Measurements from ENCODE around the gene PHKA2. TPM values are rescaled to one million over a fixed set of nuclear protein-coding genes. Genes with fewer than 3 reads are reported as not detected.

The PHKA2 gene
- total RNA-seq, 1 donor from 2014 or later: 72.2 TPM

DNA sequence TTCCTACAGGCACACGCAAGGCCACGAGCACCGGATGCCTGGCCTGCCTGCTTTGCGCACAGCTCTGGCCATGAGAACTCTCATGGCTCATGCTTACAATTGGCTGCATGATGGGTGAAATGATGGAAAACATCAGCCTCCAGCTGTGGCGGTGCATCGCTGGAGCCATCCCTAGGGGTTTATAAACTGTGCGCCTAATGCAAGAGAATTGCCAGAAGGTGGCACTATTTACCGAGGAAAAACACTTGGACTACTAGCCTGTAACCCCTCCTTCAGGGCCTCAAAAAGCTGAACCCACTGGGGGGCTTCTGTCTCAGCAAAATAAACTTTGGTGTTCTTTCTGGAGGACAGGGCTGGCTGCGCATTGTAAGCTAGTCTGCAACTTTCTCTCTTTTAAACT is 51.9 kb downstream of the PHKA2 start:
- H3K36me3 Mint-ChIP-seq: peaks cover 13% of the 10 kb centered on the region
- no peaks in the 10 kb centered on the region for H3K27me3 Mint-ChIP-seq (ENCODE audit: low read depth)
- no peak for DNase-seq (ENCODE audit: low spot score in 2 of 2, unreplicated experiment in 2 of 2)
- H3K27ac Mint-ChIP-seq: no peak overlapping the region
- peaks cover 11% of the 10 kb centered on the region for H3K9me3 Mint-ChIP-seq
- H3K4me3 Mint-ChIP-seq: no peak overlapping the region
- TF ChIP-seq, protein P1, sequence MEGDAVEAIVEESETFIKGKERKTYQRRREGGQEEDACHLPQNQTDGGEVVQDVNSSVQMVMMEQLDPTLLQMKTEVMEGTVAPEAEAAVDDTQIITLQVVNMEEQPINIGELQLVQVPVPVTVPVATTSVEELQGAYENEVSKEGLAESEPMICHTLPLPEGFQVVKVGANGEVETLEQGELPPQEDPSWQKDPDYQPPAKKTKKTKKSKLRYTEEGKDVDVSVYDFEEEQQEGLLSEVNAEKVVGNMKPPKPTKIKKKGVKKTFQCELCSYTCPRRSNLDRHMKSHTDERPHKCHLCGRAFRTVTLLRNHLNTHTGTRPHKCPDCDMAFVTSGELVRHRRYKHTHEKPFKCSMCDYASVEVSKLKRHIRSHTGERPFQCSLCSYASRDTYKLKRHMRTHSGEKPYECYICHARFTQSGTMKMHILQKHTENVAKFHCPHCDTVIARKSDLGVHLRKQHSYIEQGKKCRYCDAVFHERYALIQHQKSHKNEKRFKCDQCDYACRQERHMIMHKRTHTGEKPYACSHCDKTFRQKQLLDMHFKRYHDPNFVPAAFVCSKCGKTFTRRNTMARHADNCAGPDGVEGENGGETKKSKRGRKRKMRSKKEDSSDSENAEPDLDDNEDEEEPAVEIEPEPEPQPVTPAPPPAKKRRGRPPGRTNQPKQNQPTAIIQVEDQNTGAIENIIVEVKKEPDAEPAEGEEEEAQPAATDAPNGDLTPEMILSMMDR (IDR thresholded peaks at IDR 0.05; ENCODE audit: unreplicated experiment): no peak
- no peaks in the 10 kb centered on the region for H3K4me1 Mint-ChIP-seq

DNA sequence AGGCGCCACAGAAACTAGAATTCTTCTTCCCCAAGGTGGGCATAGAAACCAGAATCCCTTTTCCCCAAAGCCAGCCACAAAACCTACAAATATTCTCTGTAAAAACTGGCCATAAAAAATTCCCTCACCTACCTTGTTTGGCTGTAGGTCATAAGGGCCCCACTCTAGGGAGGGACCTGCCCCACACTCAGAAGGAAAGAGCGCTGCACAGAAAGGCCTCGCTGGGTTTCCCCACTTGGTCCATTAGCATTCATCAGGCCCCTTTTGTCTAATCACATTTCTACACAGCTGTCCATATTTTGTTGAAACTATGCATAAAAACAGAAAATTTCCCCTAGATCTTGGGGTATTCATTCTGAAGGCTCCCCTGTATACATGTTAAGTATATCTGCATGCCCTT is 54.1 kb downstream of the PHKA2 start:
- Mint-ChIP-seq H3K36me3 (peaks cover 11% of the 10 kb centered on the region), H3K4me3 (no peak overlapping the region), H3K4me1 (no peaks in the 10 kb centered on the region), H3K9me3 (peaks cover 11% of the 10 kb centered on the region), H3K27me3 (ENCODE audit: low read depth) (no peaks in the 10 kb centered on the region), H3K27ac (no peak overlapping the region)
- DNase-seq (ENCODE audit: low spot score in 2 of 2, unreplicated experiment in 2 of 2): no peak
- TF ChIP-seq, protein P1 (IDR thresholded peaks at IDR 0.05; ENCODE audit: unreplicated experiment): no peak

DNA sequence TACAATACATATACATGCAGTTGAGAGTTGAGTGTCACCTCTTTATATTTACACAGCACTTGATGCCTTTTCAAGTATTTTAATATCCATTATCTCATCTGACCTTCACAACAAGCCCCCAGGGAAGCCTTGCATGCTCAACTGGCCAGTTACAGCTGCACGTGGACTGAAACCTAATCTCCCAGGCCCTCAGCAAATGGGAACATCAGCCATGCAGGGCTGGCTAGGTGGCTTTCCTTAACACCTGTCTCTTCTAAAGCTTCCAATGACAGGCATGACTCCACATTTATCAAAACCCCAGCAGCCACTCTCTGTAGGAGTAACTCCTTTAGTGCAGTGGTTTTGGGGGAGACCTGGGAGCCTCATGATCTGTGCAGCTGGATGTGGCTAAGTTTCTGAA is 56.4 kb downstream of the PHKA2 start:
- DNase-seq (ENCODE audit: low spot score in 2 of 2, unreplicated experiment in 2 of 2): no peak
- no peak overlapping the region for H3K27ac Mint-ChIP-seq
- H3K27me3 Mint-ChIP-seq (ENCODE audit: low read depth): no peaks in the 10 kb centered on the region
- TF ChIP-seq, protein P1 (IDR thresholded peaks at IDR 0.05; ENCODE audit: unreplicated experiment): no peak
- H3K4me3 Mint-ChIP-seq: no peak overlapping the region
- H3K9me3 Mint-ChIP-seq: peaks cover 11% of the 10 kb centered on the region
- peaks cover 13% of the 10 kb centered on the region for H3K36me3 Mint-ChIP-seq
- H3K4me1 Mint-ChIP-seq: no peaks in the 10 kb centered on the region

DNA sequence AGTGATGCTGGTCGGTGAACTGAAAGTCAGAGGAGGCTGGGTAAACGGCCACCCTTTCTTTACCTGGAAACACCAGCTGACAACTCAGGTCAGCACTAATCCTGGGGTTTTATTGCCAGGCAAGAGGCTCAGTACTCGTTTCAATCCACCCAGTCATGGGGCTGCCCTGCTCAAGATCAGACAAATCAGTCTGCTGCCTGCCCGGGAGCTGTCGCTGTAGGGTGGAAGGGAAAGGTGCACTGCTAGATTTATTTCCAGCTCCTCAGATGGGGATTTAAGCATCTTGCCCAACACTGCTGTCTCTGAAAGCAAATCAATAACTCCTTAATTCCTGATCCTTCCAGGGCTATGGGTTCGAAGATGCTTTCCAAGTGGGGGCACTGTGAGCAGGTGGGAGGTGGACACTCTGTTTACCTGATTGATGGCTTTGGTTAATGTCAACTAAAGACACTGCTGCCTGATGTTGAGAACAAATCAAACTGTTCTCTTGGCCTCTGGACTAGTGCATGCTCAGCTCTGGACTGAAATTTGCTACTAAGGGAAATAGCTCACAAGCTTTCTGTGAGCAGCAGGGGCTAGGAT is 59.3 kb downstream of the PHKA2 start:
- TF ChIP-seq, protein P1 (IDR thresholded peaks at IDR 0.05; ENCODE audit: unreplicated experiment): no peak
- H3K9me3 Mint-ChIP-seq: peaks cover 18% of the 10 kb centered on the region
- H3K27me3 Mint-ChIP-seq (ENCODE audit: low read depth): no peaks in the 10 kb centered on the region
- no peaks in the 10 kb centered on the region for H3K4me1 Mint-ChIP-seq
- DNase-seq (ENCODE audit: low spot score in 2 of 2, unreplicated experiment in 2 of 2): no peak
- H3K27ac Mint-ChIP-seq: no peak overlapping the region
- peaks cover 21% of the 10 kb centered on the region for H3K36me3 Mint-ChIP-seq
- H3K4me3 Mint-ChIP-seq: no peak overlapping the region

DNA sequence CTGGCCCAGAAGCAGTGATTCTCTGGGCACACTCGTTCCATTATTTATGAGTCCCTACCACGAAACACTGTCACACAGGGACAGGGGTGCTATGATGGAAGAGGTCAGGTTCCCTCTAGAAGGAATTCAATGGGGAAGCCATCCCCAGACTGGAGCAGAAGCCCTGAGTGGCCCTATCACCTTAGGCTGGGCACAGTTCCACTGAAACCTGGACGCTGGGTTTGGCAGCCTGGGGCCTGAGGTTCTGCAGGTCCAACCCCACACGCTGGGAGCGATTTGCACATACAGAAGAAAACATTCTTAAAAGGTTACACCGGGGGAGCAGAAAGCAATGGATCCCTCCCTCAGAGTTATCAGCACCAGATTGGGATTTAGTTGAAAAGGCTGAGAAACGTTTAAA is 63.3 kb downstream of the PHKA2 start:
- DNase-seq (ENCODE audit: low spot score in 2 of 2, unreplicated experiment in 2 of 2): no peak
- TF ChIP-seq, protein P1 (IDR thresholded peaks at IDR 0.05; ENCODE audit: unreplicated experiment): no peak
- Mint-ChIP-seq H3K27me3 (ENCODE audit: low read depth) (no peaks in the 10 kb centered on the region), H3K4me3 (no peak overlapping the region), H3K36me3 (peaks cover 41% of the 10 kb centered on the region), H3K27ac (no peak overlapping the region), H3K9me3 (peaks cover 28% of the 10 kb centered on the region), H3K4me1 (no peaks in the 10 kb centered on the region)

DNA sequence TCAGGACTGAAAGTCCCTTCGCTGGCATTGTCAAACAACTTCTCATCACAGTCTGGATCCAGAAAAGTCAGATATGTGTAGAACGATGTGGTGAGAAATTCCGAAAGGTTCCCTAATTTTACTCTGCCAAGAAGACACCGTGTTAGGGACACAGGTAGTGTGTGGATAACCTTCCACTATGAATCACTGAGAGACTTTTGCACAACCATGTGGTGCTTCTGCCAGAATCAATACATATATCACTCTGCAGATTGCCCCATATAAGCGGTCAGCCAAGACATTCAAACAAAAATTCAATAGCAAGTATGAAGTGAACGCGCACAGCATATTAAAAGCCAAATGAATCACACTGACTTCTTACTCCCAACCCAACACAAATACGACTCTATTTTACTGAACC is 63.8 kb downstream of the PHKA2 start:
- TF ChIP-seq, protein P1 (IDR thresholded peaks at IDR 0.05; ENCODE audit: unreplicated experiment): no peak
- Mint-ChIP-seq H3K27me3 (ENCODE audit: low read depth) (no peaks in the 10 kb centered on the region), H3K9me3 (peaks cover 30% of the 10 kb centered on the region), H3K4me1 (no peaks in the 10 kb centered on the region), H3K4me3 (no peak overlapping the region), H3K36me3 (peaks cover 43% of the 10 kb centered on the region), H3K27ac (no peak overlapping the region)
- DNase-seq (ENCODE audit: low spot score in 2 of 2, unreplicated experiment in 2 of 2): no peak
